Esophagus muscularis mucosa (tissue), 4 donors: ENCODE measurements around the gene LGI1.

Source experiments
- CTCF ChIP-seq, 3 experiments: fragments of 200-600 bp in 2 of 3; fragments of 450-650 bp in 1 of 3; sonication (generic) in 2 of 3; IDR thresholded peaks; one replicate each; pipeline ENCODE4 v1.5.1; 2017 to 2019; ENCODE audit warnings: antibody characterized with exemption in 3 of 3, mild to moderate bottlenecking in 2 of 3, moderate library complexity in 1 of 3
- EP300 ChIP-seq: sonication (generic); formaldehyde crosslinking; IDR thresholded peaks from one replicate; pipeline ENCODE4 v1.6.1; 2017; ENCODE audit warnings: antibody characterized with exemption
- POLR2A ChIP-seq: fragments of 450-650 bp; IDR thresholded peaks from one replicate; pipeline ENCODE4 v1.6.1; 2017; ENCODE audit warnings: antibody characterized with exemption, moderate library complexity, mild to moderate bottlenecking, low read depth

GRCh38 chr10:93827056-93827804, 69.5 kb downstream of the LGI1 start:
- TF ChIP-seq CTCF (IDR thresholded peaks at IDR 0.05) (no peak), EP300 (no peak), POLR2A (no peak)
